Measurements from ENCODE around the gene IGF2R.
"Not testable (repeated sequence)": the region's sequence is repeated elsewhere in the genome, so short reads cannot be mapped to it uniquely, and the experiment has no call there.

IGF2R gene

GRCh38 chr6:159988983-159989454 lies 20.1 kb downstream of the IGF2R start:
- H3K27ac Mint-ChIP-seq, result peak overlapping the region; percentile 77
- H3K36me3 Mint-ChIP-seq, result peaks cover 48 to 57% of the 10 kb centered on the region in 2 donors
- peaks cover 2% of the 10 kb centered on the region in 2 donors for H3K9me3 Mint-ChIP-seq
- peak overlapping the region in 1 of 2 donors; percentile 20 for H3K4me3 Mint-ChIP-seq
- H3K27me3 Mint-ChIP-seq, result no peaks in the 10 kb centered on the region
- no peak for ATAC-seq (replicated peaks)
- no peak for DNase-seq
- peaks cover 45 to 83% of the 10 kb centered on the region in 2 donors for H3K4me1 Mint-ChIP-seq

DNA sequence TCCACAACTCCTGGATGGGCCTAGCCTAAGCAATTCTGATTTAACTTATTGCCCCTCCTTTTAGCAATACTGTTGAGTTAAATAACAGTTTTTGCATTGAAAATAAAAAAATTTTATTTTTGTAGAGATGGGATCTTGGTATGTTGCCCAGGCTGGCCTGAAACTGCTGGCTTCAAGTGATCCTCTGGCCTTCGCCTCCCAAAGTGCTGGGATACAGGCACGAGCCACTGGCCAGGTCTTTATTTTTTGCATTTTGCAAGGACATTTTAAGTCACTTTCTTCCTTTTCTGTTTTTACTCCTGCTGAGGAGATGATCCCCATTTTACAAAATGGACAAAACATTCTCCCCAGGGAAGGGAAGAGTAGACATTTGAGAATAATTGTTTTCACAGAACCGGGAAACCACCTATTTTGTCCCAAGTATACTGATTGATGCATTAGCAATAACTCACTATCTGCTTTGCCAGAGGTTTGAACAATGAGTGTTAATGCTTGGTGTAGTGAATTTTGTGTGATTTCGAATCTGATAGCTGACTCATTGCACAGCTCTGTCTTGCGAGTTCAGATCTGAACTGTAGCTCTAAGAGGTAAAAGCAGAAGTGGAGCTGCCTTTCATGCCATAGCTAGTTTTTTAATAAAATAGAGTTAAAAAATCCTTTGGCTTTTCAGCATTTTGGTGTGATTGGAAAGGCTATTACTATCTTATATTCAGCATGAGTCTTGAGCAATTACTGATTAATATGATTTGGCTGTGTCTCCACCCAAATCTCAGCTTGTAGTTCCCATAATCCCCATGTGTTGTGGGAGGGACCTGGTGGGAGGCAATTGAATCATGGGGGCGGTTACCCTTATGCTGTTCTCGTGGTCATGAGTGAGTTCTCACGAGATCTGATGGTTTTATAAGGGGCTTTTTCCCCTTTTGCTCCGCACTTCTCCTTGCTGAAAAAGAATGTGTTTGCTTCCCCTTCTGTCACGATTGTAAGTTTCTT lies 20.9 kb downstream of the IGF2R start:
- H3K27ac Mint-ChIP-seq, result peak overlapping the region; percentile 87
- H3K27me3 Mint-ChIP-seq, result no peaks in the 10 kb centered on the region
- peaks cover 7 to 8% of the 10 kb centered on the region in 2 donors for H3K9me3 Mint-ChIP-seq
- ATAC-seq (replicated peaks), result peak; percentile 96 to 97
- peaks cover 56 to 65% of the 10 kb centered on the region in 2 donors for H3K36me3 Mint-ChIP-seq
- H3K4me3 Mint-ChIP-seq, result peak overlapping the region; percentile 8 to 41
- peaks cover 47 to 85% of the 10 kb centered on the region in 2 donors for H3K4me1 Mint-ChIP-seq
- DNase-seq, result peak; percentile 42

DNA sequence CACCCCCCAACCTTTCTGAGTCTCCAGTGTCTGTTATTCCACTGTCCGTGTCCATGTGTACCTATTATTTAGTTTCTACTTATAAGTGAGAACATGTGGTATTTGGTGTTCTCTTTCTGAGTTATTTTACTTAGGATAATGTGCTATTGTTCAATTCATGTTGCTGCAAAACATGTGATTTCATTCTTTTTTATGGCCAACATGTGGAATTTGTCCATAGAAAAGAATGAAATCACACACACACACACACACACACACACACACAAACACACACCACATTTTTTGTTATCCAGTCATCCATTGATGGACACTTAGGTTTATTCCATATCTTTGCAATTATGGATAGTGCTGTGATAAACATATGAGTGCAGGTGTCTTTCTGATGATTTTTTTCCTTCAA lies 23.5 kb downstream of the IGF2R start:
- Mint-ChIP-seq H3K36me3 (peaks cover 67 to 80% of the 10 kb centered on the region in 2 donors), H3K9me3 (peaks cover 8 to 19% of the 10 kb centered on the region in 2 donors), H3K27ac (no peak overlapping the region), H3K4me3 (no peak overlapping the region), H3K4me1 (peaks cover 49 to 84% of the 10 kb centered on the region in 2 donors), H3K27me3 (no peaks in the 10 kb centered on the region)
- DNase-seq (no peak), ATAC-seq (replicated peaks) (no peak)

GRCh38 chr6:159995405-159995804 lies 26.5 kb downstream of the IGF2R start:
- no peak overlapping the region for H3K27ac Mint-ChIP-seq
- ATAC-seq (replicated peaks) (no peak), DNase-seq (no peak)
- peaks cover 81 to 94% of the 10 kb centered on the region in 2 donors for H3K36me3 Mint-ChIP-seq
- no peaks in the 10 kb centered on the region for H3K27me3 Mint-ChIP-seq
- H3K4me1 Mint-ChIP-seq, result peaks cover 53 to 82% of the 10 kb centered on the region in 2 donors
- peaks cover 8 to 27% of the 10 kb centered on the region in 2 donors for H3K9me3 Mint-ChIP-seq
- no peak overlapping the region for H3K4me3 Mint-ChIP-seq

- H3K9me3 Mint-ChIP-seq, result peaks cover 10 to 29% of the 10 kb centered on the region in 2 donors
- no peak for ATAC-seq (replicated peaks)
- no peak for DNase-seq
- H3K27ac Mint-ChIP-seq, result peak overlapping the region; percentile 51
- no peaks in the 10 kb centered on the region for H3K27me3 Mint-ChIP-seq
- H3K4me3 Mint-ChIP-seq, result no peak overlapping the region
- peaks cover 54 to 82% of the 10 kb centered on the region in 2 donors for H3K4me1 Mint-ChIP-seq
- H3K36me3 Mint-ChIP-seq, result peaks cover 82 to 93% of the 10 kb centered on the region in 2 donors
Measured at GRCh38 chr6:159996087-159996622, 27.3 kb downstream of the IGF2R start.

GRCh38 chr6:159996626-159997497 lies 28.0 kb downstream of the IGF2R start:
- DNase-seq (no peak), ATAC-seq (replicated peaks) (no peak)
- H3K27me3 Mint-ChIP-seq, result no peaks in the 10 kb centered on the region
- H3K9me3 Mint-ChIP-seq, result peaks cover 10 to 29% of the 10 kb centered on the region in 2 donors
- no peak overlapping the region for H3K27ac Mint-ChIP-seq
- peaks cover 53 to 75% of the 10 kb centered on the region in 2 donors for H3K4me1 Mint-ChIP-seq
- H3K36me3 Mint-ChIP-seq, result peaks cover 77 to 87% of the 10 kb centered on the region in 2 donors
- no peak overlapping the region for H3K4me3 Mint-ChIP-seq

GRCh38 chr6:159997498-159998101 lies 28.7 kb downstream of the IGF2R start:
- peaks cover 76 to 85% of the 10 kb centered on the region in 2 donors for H3K36me3 Mint-ChIP-seq
- peaks cover 56 to 73% of the 10 kb centered on the region in 2 donors for H3K4me1 Mint-ChIP-seq
- no peak overlapping the region for H3K4me3 Mint-ChIP-seq
- peaks cover 8 to 29% of the 10 kb centered on the region in 2 donors for H3K9me3 Mint-ChIP-seq
- H3K27ac Mint-ChIP-seq, result peak overlapping the region; percentile 4
- H3K27me3 Mint-ChIP-seq, result no peaks in the 10 kb centered on the region
- ATAC-seq (replicated peaks) (no peak), DNase-seq (no peak)

DNA sequence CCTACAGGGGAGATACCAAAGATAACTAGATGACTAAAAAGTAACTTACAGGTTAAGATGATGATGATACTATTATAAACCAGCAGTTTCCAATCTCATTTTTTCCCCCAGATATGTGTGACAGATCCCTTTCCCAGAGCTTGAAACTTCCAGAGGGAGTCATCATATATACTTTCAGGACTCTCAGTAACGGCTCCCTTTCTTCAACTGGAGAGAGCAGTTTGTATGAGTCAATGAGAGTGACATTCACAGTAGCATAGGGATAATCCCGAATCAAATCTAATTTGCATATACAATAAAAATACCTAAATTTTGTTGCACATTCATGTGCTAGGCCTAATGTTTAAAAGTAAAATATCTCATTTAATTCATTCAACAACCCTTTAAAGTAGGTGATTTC lies 29.7 kb downstream of the IGF2R start:
- peaks cover 68 to 77% of the 10 kb centered on the region in 2 donors for H3K36me3 Mint-ChIP-seq
- peaks cover 8 to 29% of the 10 kb centered on the region in 2 donors for H3K9me3 Mint-ChIP-seq
- DNase-seq (no peak), ATAC-seq (replicated peaks) (no peak)
- no peak overlapping the region for H3K4me3 Mint-ChIP-seq
- peaks cover 50 to 70% of the 10 kb centered on the region in 2 donors for H3K4me1 Mint-ChIP-seq
- no peak overlapping the region for H3K27ac Mint-ChIP-seq
- no peaks in the 10 kb centered on the region for H3K27me3 Mint-ChIP-seq

DNA sequence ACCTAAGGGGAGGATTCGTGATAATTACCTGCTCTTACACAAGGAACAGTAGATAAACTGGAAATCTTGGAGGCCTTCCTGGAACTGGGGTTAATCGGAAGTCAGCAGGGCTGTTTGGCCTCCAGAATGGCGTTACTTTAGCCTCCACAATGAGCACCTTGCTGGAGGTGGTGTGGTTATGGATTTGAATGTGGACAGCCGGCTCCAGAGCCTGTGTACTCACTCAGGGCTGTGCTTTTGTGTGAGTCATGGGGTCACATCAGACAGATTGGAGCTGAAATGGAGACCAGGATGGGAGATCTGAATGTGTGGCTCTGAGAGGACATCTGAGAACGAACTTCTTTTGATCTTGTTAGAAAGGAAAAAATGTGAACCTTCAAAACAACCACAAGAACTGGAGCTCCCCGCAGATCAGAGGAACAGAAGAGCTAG lies 30.4 kb downstream of the IGF2R start:
- peaks cover 10 to 25% of the 10 kb centered on the region in 2 donors for H3K9me3 Mint-ChIP-seq
- peak overlapping the region; percentile 28 for H3K27ac Mint-ChIP-seq
- H3K36me3 Mint-ChIP-seq, result peaks cover 68 to 77% of the 10 kb centered on the region in 2 donors
- peaks cover 48 to 70% of the 10 kb centered on the region in 2 donors for H3K4me1 Mint-ChIP-seq
- DNase-seq (no peak), ATAC-seq (replicated peaks) (no peak)
- H3K27me3 Mint-ChIP-seq, result no peaks in the 10 kb centered on the region
- H3K4me3 Mint-ChIP-seq, result no peak overlapping the region

DNA sequence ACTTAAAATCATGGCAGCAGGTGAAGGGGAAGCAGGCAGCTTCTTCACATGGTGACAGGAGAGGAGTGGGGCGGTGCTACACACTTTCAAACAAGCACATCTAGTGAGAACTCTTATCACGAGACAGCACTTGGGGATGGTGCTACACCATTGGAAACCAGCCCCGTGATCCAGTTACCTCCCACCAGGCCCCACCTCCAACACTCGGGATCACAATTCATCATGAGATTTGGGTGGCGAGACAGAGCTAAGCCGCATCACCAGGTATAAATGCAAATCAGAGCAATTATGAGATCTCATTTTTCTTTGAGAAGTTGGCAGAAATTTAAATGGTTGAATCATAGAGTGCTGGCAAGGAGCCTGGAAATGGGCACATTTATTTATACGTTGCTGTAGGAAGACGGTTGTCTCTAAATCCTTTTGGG lies 31.4 kb downstream of the IGF2R start:
- no peak for ATAC-seq (replicated peaks)
- H3K27ac Mint-ChIP-seq, result peak overlapping the region; percentile 60
- H3K4me1 Mint-ChIP-seq, result peaks cover 49 to 70% of the 10 kb centered on the region in 2 donors
- DNase-seq, result no peak
- no peak overlapping the region for H3K4me3 Mint-ChIP-seq
- H3K27me3 Mint-ChIP-seq, result no peaks in the 10 kb centered on the region
- H3K36me3 Mint-ChIP-seq, result peaks cover 63 to 76% of the 10 kb centered on the region in 2 donors
- H3K9me3 Mint-ChIP-seq, result peaks cover 9 to 18% of the 10 kb centered on the region in 2 donors

- H3K4me3 Mint-ChIP-seq; H3K27ac Mint-ChIP-seq; DNase-seq; ATAC-seq (replicated peaks); H3K27me3 Mint-ChIP-seq: not testable (repeated sequence)
- H3K9me3 Mint-ChIP-seq, result peaks cover 9 to 12% of the 10 kb centered on the region in 2 donors
- H3K36me3 Mint-ChIP-seq, result peaks cover 60 to 71% of the 10 kb centered on the region in 2 donors
- peaks cover 47 to 69% of the 10 kb centered on the region in 2 donors for H3K4me1 Mint-ChIP-seq
Measured at GRCh38 chr6:160000893-160001427, 32.1 kb downstream of the IGF2R start.

DNA sequence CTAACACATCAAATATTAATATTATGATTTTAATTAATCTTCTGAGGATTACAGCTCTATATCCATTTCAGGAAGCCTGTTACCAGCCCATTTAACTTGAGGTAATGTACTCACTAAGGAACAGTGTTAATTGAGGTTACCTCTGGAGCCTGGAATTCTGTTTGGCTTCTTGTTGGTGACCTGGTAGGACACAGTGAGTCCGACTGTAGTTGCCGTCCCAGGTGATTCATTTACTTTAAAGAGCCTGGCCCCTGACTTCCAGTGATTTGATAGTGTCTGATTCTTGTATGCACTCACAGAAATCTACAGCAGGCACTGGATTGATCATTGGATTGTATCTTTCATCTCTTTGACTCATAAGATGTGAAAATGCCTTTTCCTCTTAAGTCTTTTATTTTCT lies 34.0 kb downstream of the IGF2R start:
- ATAC-seq (replicated peaks) (no peak), DNase-seq (no peak)
- H3K4me1 Mint-ChIP-seq, result peaks cover 38 to 69% of the 10 kb centered on the region in 2 donors
- no peak overlapping the region for H3K4me3 Mint-ChIP-seq
- peaks cover 10 to 12% of the 10 kb centered on the region in 2 donors for H3K9me3 Mint-ChIP-seq
- H3K27ac Mint-ChIP-seq, result no peak overlapping the region
- no peaks in the 10 kb centered on the region for H3K27me3 Mint-ChIP-seq
- peaks cover 51 to 69% of the 10 kb centered on the region in 2 donors for H3K36me3 Mint-ChIP-seq

GRCh38 chr6:160004018-160004417 lies 35.1 kb downstream of the IGF2R start:
- ATAC-seq (replicated peaks) (no peak), DNase-seq (no peak)
- H3K9me3 Mint-ChIP-seq, result peaks cover 12 to 18% of the 10 kb centered on the region in 2 donors
- no peaks in the 10 kb centered on the region for H3K27me3 Mint-ChIP-seq
- peak overlapping the region in 1 of 2 donors; percentile 23 for H3K4me3 Mint-ChIP-seq
- peaks cover 36 to 69% of the 10 kb centered on the region in 2 donors for H3K4me1 Mint-ChIP-seq
- peaks cover 50 to 69% of the 10 kb centered on the region in 2 donors for H3K36me3 Mint-ChIP-seq
- peak overlapping the region; percentile 80 for H3K27ac Mint-ChIP-seq
